RWPE1 (cell line): ENCODE results near the gene PI4KB.

Experiments
- CTCF ChIA-PET: fragments of 350-600 bp; sonication (Branson Sonifier 250); formaldehyde crosslinking; extraction: SDS; loops from one replicate; lab custom pipeline; 2021; lab: Yijun Ruan, JAX
- POLR2A ChIA-PET: fragments of 400-600 bp; formaldehyde crosslinking; extraction: SDS; loops from one replicate; lab custom pipeline; 2020; ENCODE audit warnings: antibody characterized with exemption; ENCODE audit not compliant: low non-redundant PET; lab: Yijun Ruan, JAX
- DNase-seq: peaks from one replicate; pipeline ENCODE4 v3.0.0; 2012; ENCODE audit warnings: low spot score
- H3K27ac ChIP-seq: fragments of 450-650 bp; 2 replicates; pipeline ENCODE4 v1.5.1; 2017
- CTCF ChIP-seq: fragments of 450-650 bp; conservative IDR thresholded peaks from 2 replicates; pipeline ENCODE4 v1.5.1; 2017; ENCODE audit warnings: low read depth, mild to moderate bottlenecking

PI4KB gene

GRCh38 chr1:151369621-151370048, 42.4 kb upstream of the PI4KB start:
- TF ChIP-seq CTCF = no peak
- DNase-seq = no peak
- POLR2A ChIA-PET = no interaction called here
- H3K27ac ChIP-seq = no peak overlapping the region
- CTCF ChIA-PET = no interaction called here

GRCh38 chr1:151369302-151369610, 42.0 kb upstream of the PI4KB start:
- H3K27ac ChIP-seq = no peak overlapping the region
- no peak for DNase-seq
- ChIA-PET CTCF (no interaction called here), POLR2A (no interaction called here)
- TF ChIP-seq CTCF = no peak

GRCh38 chr1:151368393-151369301, 41.4 kb upstream of the PI4KB start:
- no peak for DNase-seq
- POLR2A ChIA-PET = no interaction called here
- CTCF ChIA-PET = no interaction called here
- TF ChIP-seq CTCF = no peak
- H3K27ac ChIP-seq = no peak overlapping the region

GRCh38 chr1:151367658-151368392, 40.6 kb upstream of the PI4KB start:
- TF ChIP-seq CTCF = no peak
- CTCF ChIA-PET = no interaction called here
- DNase-seq = no peak
- H3K27ac ChIP-seq = no peak overlapping the region
- POLR2A ChIA-PET = no interaction called here

- ChIA-PET CTCF (interaction anchor here (0.6 to 0.7 kb wide), 2 partner anchors 55 to 633 kb away, joined by 3 to 4 read pairs; no protein-coding TSS in a partner anchor), POLR2A (no interaction called here)
- no peak for TF ChIP-seq CTCF
- no peak overlapping the region for H3K27ac ChIP-seq
- no peak for DNase-seq
Measured at GRCh38 chr1:151364996-151365395, 37.8 kb upstream of the PI4KB start.

- ChIA-PET CTCF (interaction anchor here (0.6 kb wide), 1 partner anchor 29 kb away, joined by 3 read pairs; no protein-coding TSS in a partner anchor), POLR2A (no interaction called here)
- no peak for DNase-seq
- H3K27ac ChIP-seq = no peak overlapping the region
- TF ChIP-seq CTCF = no peak
Measured at GRCh38 chr1:151362308-151363155, 35.3 kb upstream of the PI4KB start.
